IPS DF 4.7 (cell line): ENCODE results near the gene TOM1L2.

Experiments
- DNase-seq: peaks from one replicate; pipeline ENCODE4 v3.0.0-alpha.2; 2013; ENCODE audit warnings: low spot score; ENCODE audit errors: extremely low read depth

TOM1L2 gene

GRCh38 chr17:17972126-17972951 is at the start of gene TOM1L2, which contains the start of gene DRC3:
TOM1L2 (minus strand) TSS chr17:17972400; CDS start chr17:17972313, 87 bp downstream.
DRC3 (plus strand) TSS chr17:17972862; CDS start chr17:17977599, 4,737 bp downstream.
- peak; percentile 100 for DNase-seq

- DNase-seq = no peak
Observed at GRCh38 chr17:18021372-18021771, 49.2 kb upstream of the TOM1L2 start.

- no peak for DNase-seq
Observed at GRCh38 chr17:18020971-18021370, 48.8 kb upstream of the TOM1L2 start.

GRCh38 chr17:18019838-18020154 is 47.6 kb upstream of the TOM1L2 start:
- DNase-seq = no peak

- no peak for DNase-seq
Observed at GRCh38 chr17:18018411-18018921, 46.3 kb upstream of the TOM1L2 start.

GRCh38 chr17:18017958-18018357 is 45.8 kb upstream of the TOM1L2 start:
- no peak for DNase-seq

GRCh38 chr17:18016426-18016825 is 44.2 kb upstream of the TOM1L2 start:
- no peak for DNase-seq

GRCh38 chr17:18015593-18015992 is 43.4 kb upstream of the TOM1L2 start:
- no peak for DNase-seq

GRCh38 chr17:18014006-18014405 is 41.8 kb upstream of the TOM1L2 start:
- DNase-seq = no peak

- DNase-seq = no peak
Observed at GRCh38 chr17:18011286-18011685, 39.1 kb upstream of the TOM1L2 start.

- DNase-seq = no peak
Observed at GRCh38 chr17:18009609-18010420, 37.6 kb upstream of the TOM1L2 start.

GRCh38 chr17:18008496-18009268 is 36.5 kb upstream of the TOM1L2 start:
- DNase-seq = no peak

GRCh38 chr17:18006495-18007239 is 34.5 kb upstream of the TOM1L2 start:
- no peak for DNase-seq

GRCh38 chr17:18005496-18005895 is 33.3 kb upstream of the TOM1L2 start:
- no peak for DNase-seq

GRCh38 chr17:18004884-18005305 is 32.7 kb upstream of the TOM1L2 start:
- no peak for DNase-seq

- no peak for DNase-seq
Observed at GRCh38 chr17:18004345-18004744, 32.1 kb upstream of the TOM1L2 start.

GRCh38 chr17:18002171-18002570 is 30.0 kb upstream of the TOM1L2 start:
- DNase-seq = no peak

- DNase-seq = no peak
Observed at GRCh38 chr17:18000030-18000408, 27.8 kb upstream of the TOM1L2 start.

GRCh38 chr17:17999364-18000029 is 27.3 kb upstream of the TOM1L2 start:
- DNase-seq = no peak

- no peak for DNase-seq
Observed at GRCh38 chr17:17998934-17999333, 26.7 kb upstream of the TOM1L2 start.
